SK-N-SH (cell line): ENCODE results near the gene PXDN. TPM values are rescaled to one million over a fixed set of nuclear protein-coding genes. Genes with fewer than 3 reads are reported as not detected.

Experiments used
- CTCF ChIA-PET: fragments of 300-600, 350-600 bp; formaldehyde crosslinking; extraction: SDS; loops from one replicate; lab custom pipeline; 2021; lab: Yijun Ruan, JAX
- POLR2A ChIA-PET: fragments of 350-600 bp; sonication (Branson Sonifier 250); formaldehyde crosslinking; extraction: SDS; loops from one replicate; lab custom pipeline; 2020; ENCODE audit warnings: antibody characterized with exemption, inconsistent platforms; lab: Yijun Ruan, JAX
- DNase-seq: peaks from one replicate; pipeline ENCODE4 v3.0.0; 2012
- H2AFZ ChIP-seq: fragments of 200-600 bp; sonication (generic); 2 replicates; pipeline ENCODE4 v1.8.1; 2016; ENCODE audit warnings: antibody characterized with exemption, mild to moderate bottlenecking, low read depth
- H3F3A ChIP-seq: fragments of 200-600 bp; sonication (generic); replicated peaks from 2 replicates; pipeline ENCODE3; 2016; ENCODE audit warnings: antibody characterized with exemption, mild to moderate bottlenecking; ENCODE audit not compliant: insufficient read depth
- H3K27ac ChIP-seq, 2 experiments: fragments of 200-500 bp in 1 of 2; fragments of 200-600 bp in 1 of 2; sonication (Bioruptor generic) in 1 of 2; sonication (generic), shearing (Covaris generic) in 1 of 2; 2 replicates each; pipeline versions ENCODE4 v1.5.1 to v1.6.1; 2014 to 2016; ENCODE audit warnings: low read depth in 2 of 2, inconsistent platforms in 1 of 2, low read length in 1 of 2, mild to moderate bottlenecking in 1 of 2, mixed read lengths in 1 of 2
- H3K27me3 ChIP-seq: fragments of 200-600 bp; sonication (generic), shearing (Covaris generic); 2 replicates; pipeline ENCODE4 v1.6.1; 2016; ENCODE audit warnings: mixed run types; ENCODE audit not compliant: insufficient read depth
- H3K36me3 ChIP-seq, 2 experiments: fragments of 200-500 bp in 1 of 2; fragments of 200-600 bp in 1 of 2; sonication (Bioruptor generic) in 1 of 2; sonication (generic) in 1 of 2; replicated peaks in 1 of 2; 2 replicates each; pipeline versions ENCODE3 to v1.5.1; 2014 to 2016; ENCODE audit warnings: low read length in 1 of 2, mild to moderate bottlenecking in 1 of 2; ENCODE audit not compliant: insufficient read depth in 2 of 2, control insufficient read depth in 1 of 2
- H3K4me1 ChIP-seq, 2 experiments: fragments of 200-500 bp in 1 of 2; fragments of 200-600 bp in 1 of 2; sonication (Bioruptor generic) in 1 of 2; sonication (generic), shearing (Covaris generic) in 1 of 2; 2 replicates each; pipeline versions ENCODE4 v1.5.1 to v1.6.1; 2014 to 2016; ENCODE audit warnings: low read depth in 1 of 2, low read length in 1 of 2, mixed run types in 1 of 2; ENCODE audit not compliant: insufficient read depth in 2 of 2, control insufficient read depth in 1 of 2
- H3K4me2 ChIP-seq: fragments of 200-600 bp; sonication (generic), shearing (Covaris generic); 2 replicates; pipeline ENCODE4 v1.6.1; 2017; ENCODE audit warnings: mixed run types
- H3K4me3 ChIP-seq, 2 experiments: fragments of 200-500 bp in 1 of 2; fragments of 200-600 bp in 1 of 2; sonication (Bioruptor generic) in 1 of 2; sonication (generic), shearing (Covaris generic) in 1 of 2; 2 replicates each; pipeline versions ENCODE4 v1.5.1 to v1.8.1; 2014 to 2016; ENCODE audit warnings: low read depth in 2 of 2, inconsistent platforms in 1 of 2, low read length in 1 of 2, mild to moderate bottlenecking in 1 of 2, mixed read lengths in 1 of 2, moderate library complexity in 1 of 2
- H3K79me2 ChIP-seq: fragments of 200-600 bp; sonication (generic); 2 replicates; pipeline ENCODE4 v1.8.1; 2017; ENCODE audit warnings: mild to moderate bottlenecking; ENCODE audit not compliant: insufficient read depth
- H3K9ac ChIP-seq: fragments of 200-600 bp; sonication (generic); 2 replicates; pipeline ENCODE4 v1.6.1; 2017; ENCODE audit warnings: mixed run types
- H3K9me2 ChIP-seq: fragments of 200-600 bp; sonication (generic); 2 replicates; pipeline ENCODE4 v1.6.1; 2017; ENCODE audit warnings: mixed run types
- H3K9me3 ChIP-seq: fragments of 200-600 bp; sonication (generic); 2 replicates; pipeline ENCODE4 v1.6.1; 2017; ENCODE audit warnings: mixed run types, mild to moderate bottlenecking, moderate library complexity
- H4K20me1 ChIP-seq: fragments of 200-600 bp; sonication (generic); 2 replicates; pipeline ENCODE4 v1.6.1; 2017; ENCODE audit warnings: mild to moderate bottlenecking, mixed run types; ENCODE audit not compliant: insufficient read depth
- CHD2 ChIP-seq: fragments of 150-350 bp; IDR thresholded peaks from 2 replicates; pipeline ENCODE4 v1.6.1; 2018; ENCODE audit warnings: low read length; ENCODE audit not compliant: partially characterized antibody
- ELF1 ChIP-seq: IDR thresholded peaks from 2 replicates; pipeline ENCODE4 v1.4.0; 2012
- EP300 ChIP-seq, 2 experiments: IDR thresholded peaks; 2 replicates each; pipeline versions ENCODE4 v1.4.0 to v1.6.1; 2012; ENCODE audit warnings: borderline replicate concordance in 1 of 2, low read depth in 1 of 2, low read length in 1 of 2
- EZH2phosphoT487 ChIP-seq: fragments of 200-600 bp; sonication (generic); IDR thresholded peaks from 2 replicates; pipeline ENCODE4 v1.6.1; 2017; ENCODE audit warnings: low read depth, mixed run types, mild to moderate bottlenecking, antibody characterized with exemption, moderate library complexity, borderline replicate concordance
- FOSL2 ChIP-seq: IDR thresholded peaks from 2 replicates; pipeline ENCODE4 v1.4.0; 2012; ENCODE audit warnings: low read depth, mild to moderate bottlenecking, moderate library complexity, borderline replicate concordance
- FOXJ3 ChIP-seq: sonication (generic); formaldehyde crosslinking; IDR thresholded peaks from 2 replicates; pipeline ENCODE4 v1.5.1; 2020; ENCODE audit warnings: mild to moderate bottlenecking, missing genetic modification reagents
- FOXM1 ChIP-seq: IDR thresholded peaks from 2 replicates; pipeline ENCODE4 v1.4.0; 2012; ENCODE audit warnings: low read depth, mild to moderate bottlenecking
- MXI1 ChIP-seq: IDR thresholded peaks from 2 replicates; pipeline ENCODE4 v1.6.1; 2012; ENCODE audit warnings: mild to moderate bottlenecking, low read depth, low read length, improper control_type of control experiment
- POLR2AphosphoS5 ChIP-seq: IDR thresholded peaks from 2 replicates; pipeline ENCODE4 v1.6.1; 2012; ENCODE audit warnings: low read depth, low read length
- YY1 ChIP-seq: IDR thresholded peaks from 2 replicates; pipeline ENCODE4 v1.4.0; 2012; ENCODE audit warnings: low read depth, mild to moderate bottlenecking
- WGBS: methylation state at CpG from one replicate; pipeline ENCODE4 v1.1.6; 2017; ENCODE audit warnings: low lambda C conversion rate; 5-methylcytosine and 5-hydroxymethylcytosine counted together
- polyA plus RNA-seq, 3 experiments: library from polyadenylated mRNA; depleted of rRNA; stranded (reverse); fragments of >200 nt; gene quantifications; 2 replicates each; pipeline ENCODE4 v1.2.3, GENCODE V29; 2012
- TF ChIP-seq, protein P1 (sequence below): fragments of 150-350 bp; IDR thresholded peaks from 2 replicates; pipeline ENCODE4 v1.6.1; 2016; ENCODE audit warnings: mild to moderate bottlenecking, low read depth, low read length
- TF ChIP-seq, protein P2 (sequence below): IDR thresholded peaks from 2 replicates; pipeline ENCODE4 v1.4.0; 2012; ENCODE audit warnings: low read depth
- TF ChIP-seq, protein P3 (sequence below): IDR thresholded peaks from 2 replicates; pipeline ENCODE4 v1.4.0; 2012; ENCODE audit warnings: low read depth, borderline replicate concordance
- TF ChIP-seq, protein P4 (sequence below): fragments of 200-600 bp; sonication (generic); IDR thresholded peaks from 2 replicates; pipeline ENCODE4 v1.6.1; 2017; ENCODE audit warnings: antibody characterized with exemption, mild to moderate bottlenecking, moderate library complexity
- TF ChIP-seq, protein P5 (sequence below): fragments of 150-350 bp; IDR thresholded peaks from 2 replicates; pipeline ENCODE4 v1.6.1; 2017; ENCODE audit warnings: antibody characterized with exemption, low read length, low read depth, borderline replicate concordance
- TF ChIP-seq, protein P6 (sequence below): IDR thresholded peaks from 2 replicates; pipeline ENCODE4; 2012

The PXDN gene
- polyA plus RNA-seq, 1 of the 3 experiments (the other 2 are of a cell fraction): 146 TPM

DNA sequence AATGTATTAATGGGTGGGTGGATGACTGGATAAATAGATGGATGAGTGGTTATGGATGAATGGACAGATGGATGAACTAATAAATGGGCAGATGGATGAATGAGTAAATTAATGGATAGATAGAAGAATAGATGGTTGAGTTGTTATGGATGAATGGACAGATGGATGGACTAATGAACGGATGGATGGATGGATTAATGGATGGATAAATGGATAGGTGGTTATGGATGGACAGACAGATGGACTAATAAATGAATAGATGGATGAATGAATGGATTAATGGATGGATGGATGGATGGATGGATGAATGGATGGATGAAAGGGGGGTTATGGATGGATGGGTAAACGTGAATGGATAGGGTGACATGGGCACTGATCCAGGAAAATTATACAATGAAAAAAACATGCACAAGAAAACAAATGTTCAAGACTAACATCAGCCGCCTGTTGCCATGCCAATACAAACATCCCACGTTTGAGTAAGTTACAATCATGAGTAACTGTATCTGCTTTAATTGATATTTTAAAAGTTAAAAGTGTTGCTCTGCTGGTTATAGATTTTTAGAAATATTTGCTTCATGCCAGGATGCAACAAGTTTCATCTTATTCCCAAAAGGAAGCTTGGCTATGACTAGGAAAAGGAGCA, 20.8 kb downstream of the PXDN start (continued):
- TF ChIP-seq, protein P1, sequence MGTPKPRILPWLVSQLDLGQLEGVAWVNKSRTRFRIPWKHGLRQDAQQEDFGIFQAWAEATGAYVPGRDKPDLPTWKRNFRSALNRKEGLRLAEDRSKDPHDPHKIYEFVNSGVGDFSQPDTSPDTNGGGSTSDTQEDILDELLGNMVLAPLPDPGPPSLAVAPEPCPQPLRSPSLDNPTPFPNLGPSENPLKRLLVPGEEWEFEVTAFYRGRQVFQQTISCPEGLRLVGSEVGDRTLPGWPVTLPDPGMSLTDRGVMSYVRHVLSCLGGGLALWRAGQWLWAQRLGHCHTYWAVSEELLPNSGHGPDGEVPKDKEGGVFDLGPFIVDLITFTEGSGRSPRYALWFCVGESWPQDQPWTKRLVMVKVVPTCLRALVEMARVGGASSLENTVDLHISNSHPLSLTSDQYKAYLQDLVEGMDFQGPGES: no peak
- TF ChIP-seq, protein P2, sequence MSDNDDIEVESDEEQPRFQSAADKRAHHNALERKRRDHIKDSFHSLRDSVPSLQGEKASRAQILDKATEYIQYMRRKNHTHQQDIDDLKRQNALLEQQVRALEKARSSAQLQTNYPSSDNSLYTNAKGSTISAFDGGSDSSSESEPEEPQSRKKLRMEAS: no peak
- TF ChIP-seq POLR2AphosphoS5 (no peak), MXI1 (no peak), FOXM1 (no peak)
- TF ChIP-seq, protein P3, sequence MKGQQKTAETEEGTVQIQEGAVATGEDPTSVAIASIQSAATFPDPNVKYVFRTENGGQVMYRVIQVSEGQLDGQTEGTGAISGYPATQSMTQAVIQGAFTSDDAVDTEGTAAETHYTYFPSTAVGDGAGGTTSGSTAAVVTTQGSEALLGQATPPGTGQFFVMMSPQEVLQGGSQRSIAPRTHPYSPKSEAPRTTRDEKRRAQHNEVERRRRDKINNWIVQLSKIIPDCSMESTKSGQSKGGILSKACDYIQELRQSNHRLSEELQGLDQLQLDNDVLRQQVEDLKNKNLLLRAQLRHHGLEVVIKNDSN: no peak

DNA sequence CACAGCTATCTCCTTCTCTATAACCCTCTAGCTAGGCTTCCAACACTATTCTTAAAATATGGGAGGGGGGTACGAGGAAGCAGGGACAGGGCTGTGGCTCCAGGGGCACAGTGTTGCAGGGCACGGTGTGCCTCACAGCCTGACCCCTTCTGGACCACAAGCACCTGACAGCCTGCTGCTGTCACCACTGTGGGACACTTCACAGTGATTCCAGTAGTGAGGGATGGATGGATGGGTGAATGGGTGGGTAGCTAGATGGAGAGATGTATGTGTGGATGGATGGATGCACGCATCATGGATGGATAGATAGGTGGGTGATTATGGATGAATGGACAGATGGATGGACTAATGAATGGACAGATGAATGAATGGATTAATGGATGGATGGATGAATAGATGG, 21.6 kb downstream of the PXDN start:
- peaks cover 22 to 42% of the 10 kb centered on the region in 2 experiments for H3K4me1 ChIP-seq
- no peaks in the 10 kb centered on the region for H3K9me2 ChIP-seq
- POLR2A ChIA-PET: no interaction called here
- H3K9me3 ChIP-seq: no peaks in the 10 kb centered on the region
- H3K36me3 ChIP-seq: peaks cover 0 to 2% of the 10 kb centered on the region in 2 experiments
- H3K27ac ChIP-seq: peak overlapping the region; percentile 87 to 100; a peak in 3 of 4 replicates
- H3K27me3 ChIP-seq: no peaks in the 10 kb centered on the region
- peaks cover 76% of the 10 kb centered on the region for H3K79me2 ChIP-seq
- H4K20me1 ChIP-seq: no peaks in the 10 kb centered on the region
- no peak for TF ChIP-seq ELF1
- TF ChIP-seq, protein P4, sequence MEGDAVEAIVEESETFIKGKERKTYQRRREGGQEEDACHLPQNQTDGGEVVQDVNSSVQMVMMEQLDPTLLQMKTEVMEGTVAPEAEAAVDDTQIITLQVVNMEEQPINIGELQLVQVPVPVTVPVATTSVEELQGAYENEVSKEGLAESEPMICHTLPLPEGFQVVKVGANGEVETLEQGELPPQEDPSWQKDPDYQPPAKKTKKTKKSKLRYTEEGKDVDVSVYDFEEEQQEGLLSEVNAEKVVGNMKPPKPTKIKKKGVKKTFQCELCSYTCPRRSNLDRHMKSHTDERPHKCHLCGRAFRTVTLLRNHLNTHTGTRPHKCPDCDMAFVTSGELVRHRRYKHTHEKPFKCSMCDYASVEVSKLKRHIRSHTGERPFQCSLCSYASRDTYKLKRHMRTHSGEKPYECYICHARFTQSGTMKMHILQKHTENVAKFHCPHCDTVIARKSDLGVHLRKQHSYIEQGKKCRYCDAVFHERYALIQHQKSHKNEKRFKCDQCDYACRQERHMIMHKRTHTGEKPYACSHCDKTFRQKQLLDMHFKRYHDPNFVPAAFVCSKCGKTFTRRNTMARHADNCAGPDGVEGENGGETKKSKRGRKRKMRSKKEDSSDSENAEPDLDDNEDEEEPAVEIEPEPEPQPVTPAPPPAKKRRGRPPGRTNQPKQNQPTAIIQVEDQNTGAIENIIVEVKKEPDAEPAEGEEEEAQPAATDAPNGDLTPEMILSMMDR: no peak
- TF ChIP-seq FOSL2: no peak
- no peak for TF ChIP-seq FOXJ3 (CRISPR knock-in tag)
- no peak for TF ChIP-seq YY1
- TF ChIP-seq CHD2: no peak
- TF ChIP-seq, protein P5, sequence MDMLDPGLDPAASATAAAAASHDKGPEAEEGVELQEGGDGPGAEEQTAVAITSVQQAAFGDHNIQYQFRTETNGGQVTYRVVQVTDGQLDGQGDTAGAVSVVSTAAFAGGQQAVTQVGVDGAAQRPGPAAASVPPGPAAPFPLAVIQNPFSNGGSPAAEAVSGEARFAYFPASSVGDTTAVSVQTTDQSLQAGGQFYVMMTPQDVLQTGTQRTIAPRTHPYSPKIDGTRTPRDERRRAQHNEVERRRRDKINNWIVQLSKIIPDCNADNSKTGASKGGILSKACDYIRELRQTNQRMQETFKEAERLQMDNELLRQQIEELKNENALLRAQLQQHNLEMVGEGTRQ: no peak
- TF ChIP-seq EP300 (IDR thresholded peaks at IDR 0.05; ENCODE audit: borderline replicate concordance in 1 of 2, low read depth in 1 of 2, low read length in 1 of 2): no peak
- TF ChIP-seq, protein P6, sequence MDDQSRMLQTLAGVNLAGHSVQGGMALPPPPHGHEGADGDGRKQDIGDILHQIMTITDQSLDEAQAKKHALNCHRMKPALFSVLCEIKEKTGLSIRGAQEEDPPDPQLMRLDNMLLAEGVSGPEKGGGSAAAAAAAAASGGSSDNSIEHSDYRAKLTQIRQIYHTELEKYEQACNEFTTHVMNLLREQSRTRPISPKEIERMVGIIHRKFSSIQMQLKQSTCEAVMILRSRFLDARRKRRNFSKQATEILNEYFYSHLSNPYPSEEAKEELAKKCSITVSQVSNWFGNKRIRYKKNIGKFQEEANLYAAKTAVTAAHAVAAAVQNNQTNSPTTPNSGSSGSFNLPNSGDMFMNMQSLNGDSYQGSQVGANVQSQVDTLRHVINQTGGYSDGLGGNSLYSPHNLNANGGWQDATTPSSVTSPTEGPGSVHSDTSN: no peak
- no peak for TF ChIP-seq MXI1
- TF ChIP-seq EZH2phosphoT487: no peak
- no peak for DNase-seq
- WGBS: 83% methylated on average over 3 of the region's 3 CpGs
- peak overlapping the region; percentile 89 for H3K9ac ChIP-seq
- H2AFZ ChIP-seq: no peak overlapping the region
- H3F3A ChIP-seq: peaks cover 24% of the 10 kb centered on the region
- H3K4me3 ChIP-seq: no peak overlapping the region; a peak in 1 of 4 replicates
- H3K4me2 ChIP-seq: peak overlapping the region; percentile 81
- CTCF ChIA-PET: interaction anchor here (0.7 to 2.9 kb wide), 4 partner anchors 15 to 29 kb away, joined by 3 to 11 read pairs (median 4); no protein-coding TSS in a partner anchor
